Stimulated activated CD8-positive, alpha-beta memory T cell treated with anti-CD3 and anti-CD28 coated beads, Interleukin-12 subunit alpha, Interleukin-12 subunit beta, amount 100 ng/mL, for 1 hour (primary cell): ENCODE measurements around the gene DUSP22.
"Not testable (repeated sequence)": the region's sequence is repeated elsewhere in the genome, so short reads cannot be mapped to it uniquely, and the experiment has no call there.

Experiments
- DNase-seq: peaks from one replicate; pipeline ENCODE4 v3.0.0-alpha.2; 2020; ENCODE audit warnings: low read depth

DUSP22 gene

DNA sequence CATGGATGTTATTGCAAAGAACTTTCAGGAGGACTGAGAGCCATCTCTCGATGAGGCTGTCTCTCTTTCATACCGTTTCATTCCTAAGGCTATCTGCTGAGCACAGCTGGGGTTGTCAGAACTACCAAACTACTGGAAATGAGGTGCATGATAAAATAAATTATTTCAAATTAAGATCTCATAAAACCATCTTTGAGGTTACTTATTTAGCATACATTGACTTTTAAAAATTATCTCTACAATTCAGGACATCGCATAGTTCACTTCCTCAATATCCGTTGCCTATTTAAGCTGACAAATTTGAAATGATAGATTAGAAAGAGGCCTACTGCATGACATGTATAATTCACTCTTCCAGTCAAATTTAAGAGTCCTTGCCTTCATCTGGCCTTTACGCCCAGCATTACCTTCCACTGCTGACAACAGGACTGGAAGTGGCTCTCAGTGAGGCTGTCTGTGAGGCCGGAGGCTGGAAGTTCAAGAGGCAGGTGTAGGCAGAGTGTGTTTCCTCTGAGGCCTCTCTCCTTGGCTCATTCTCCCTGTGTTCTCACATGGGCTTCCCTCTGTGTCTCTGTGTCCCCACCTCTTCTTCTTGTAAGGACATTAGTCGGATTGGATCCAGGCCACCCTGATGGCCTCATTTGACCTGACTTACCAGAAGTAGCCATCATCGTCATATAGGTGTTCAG lies 12.8 kb upstream of the DUSP22 start:
- DNase-seq, result no peak

DNA sequence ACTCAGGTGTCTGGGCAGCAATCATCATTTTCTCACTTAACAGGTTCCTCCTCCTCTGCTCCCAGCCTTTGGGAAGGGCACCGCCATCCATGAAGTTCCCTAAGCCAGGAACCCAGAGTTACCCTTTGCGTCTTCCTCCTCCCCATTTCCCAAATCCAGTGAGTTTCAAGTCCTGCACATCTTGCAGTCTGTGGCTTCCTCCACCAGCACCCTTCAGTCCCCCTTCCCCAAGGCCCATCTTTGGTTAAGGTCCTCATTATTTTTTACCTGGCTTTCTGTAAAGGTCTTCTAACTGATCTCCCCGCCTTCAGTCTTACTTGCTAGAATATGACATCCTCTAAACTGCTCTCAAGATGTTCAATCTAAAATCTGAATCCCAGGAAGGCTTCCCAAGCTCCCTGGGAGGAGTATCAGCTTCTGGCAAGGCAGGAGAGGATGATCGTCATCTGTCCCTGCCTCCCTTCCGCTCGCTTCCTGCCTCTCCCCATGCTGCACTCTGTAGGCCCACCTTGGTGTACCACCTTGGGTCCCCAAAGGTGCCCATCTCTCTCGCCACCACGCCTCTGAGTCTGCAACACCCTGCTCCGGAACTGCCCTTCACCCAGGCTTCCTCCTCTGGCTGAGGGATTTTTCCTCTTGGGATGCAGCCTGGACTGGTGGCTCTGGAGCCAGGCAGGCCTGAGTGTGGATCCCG lies 11.4 kb upstream of the DUSP22 start:
- DNase-seq, result no peak

DNA sequence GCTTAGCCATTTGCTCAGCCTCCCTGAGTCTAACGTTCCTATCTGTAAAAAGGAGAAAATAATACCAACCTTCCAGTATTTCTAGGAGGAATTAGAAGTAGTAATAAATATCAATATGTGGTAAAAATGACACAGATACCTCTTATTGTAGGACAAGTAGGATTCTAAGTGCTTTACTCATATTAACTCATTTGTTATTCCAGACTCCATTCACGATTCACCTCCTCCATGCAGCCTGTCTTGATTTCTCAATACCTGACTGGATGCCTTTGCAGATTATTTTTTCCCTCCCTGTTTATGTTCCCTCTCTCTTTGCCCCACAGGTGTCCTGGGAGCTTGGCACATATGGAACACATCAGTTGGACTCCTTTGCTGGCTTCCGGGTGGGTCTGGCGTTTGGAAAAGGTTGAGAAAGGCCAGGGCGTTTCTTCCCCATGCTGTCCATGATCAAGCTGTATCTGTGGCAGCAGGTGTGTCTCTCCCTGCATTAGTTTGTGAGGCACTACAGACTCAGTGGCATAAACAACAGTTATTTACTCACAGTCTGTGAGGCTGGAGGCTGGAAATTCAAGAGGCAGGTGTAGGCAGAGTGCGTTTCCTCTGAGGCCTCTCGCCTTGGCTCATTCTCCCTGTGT lies 10.7 kb upstream of the DUSP22 start:
- no peak for DNase-seq

DNA sequence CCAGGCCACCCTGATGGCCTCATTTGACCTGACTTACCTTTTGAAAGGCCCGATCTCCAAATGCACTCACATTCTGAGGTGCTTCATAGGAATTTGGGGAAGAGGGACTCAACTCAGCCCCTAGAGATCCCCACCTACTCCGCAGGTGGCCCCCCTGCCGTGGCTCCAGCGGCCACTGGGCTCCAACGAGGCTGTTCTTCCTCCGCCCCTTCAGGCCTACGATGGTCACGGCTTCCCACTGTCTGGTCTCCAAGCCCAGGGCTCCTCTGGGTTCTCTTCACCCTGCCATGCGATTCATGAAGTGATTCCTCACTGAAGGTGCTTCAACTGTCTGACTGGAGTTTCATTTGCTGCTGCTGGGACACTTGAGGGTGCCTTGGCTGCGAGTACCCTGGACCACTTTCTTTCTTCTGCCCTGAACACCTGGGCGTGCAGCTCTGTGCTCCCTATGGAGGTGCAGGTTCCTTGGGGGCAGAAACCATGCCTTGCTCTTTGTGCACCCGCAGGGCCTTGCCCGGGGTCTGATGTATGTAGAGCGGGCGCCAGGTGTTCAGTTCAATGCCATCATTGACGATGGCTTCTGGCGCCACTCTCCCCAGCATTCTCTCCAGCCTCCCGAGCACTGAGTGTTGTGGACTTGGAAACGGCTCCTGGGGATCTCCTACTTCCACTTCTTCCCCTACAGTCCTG lies 10.0 kb upstream of the DUSP22 start:
- no peak for DNase-seq

DNA sequence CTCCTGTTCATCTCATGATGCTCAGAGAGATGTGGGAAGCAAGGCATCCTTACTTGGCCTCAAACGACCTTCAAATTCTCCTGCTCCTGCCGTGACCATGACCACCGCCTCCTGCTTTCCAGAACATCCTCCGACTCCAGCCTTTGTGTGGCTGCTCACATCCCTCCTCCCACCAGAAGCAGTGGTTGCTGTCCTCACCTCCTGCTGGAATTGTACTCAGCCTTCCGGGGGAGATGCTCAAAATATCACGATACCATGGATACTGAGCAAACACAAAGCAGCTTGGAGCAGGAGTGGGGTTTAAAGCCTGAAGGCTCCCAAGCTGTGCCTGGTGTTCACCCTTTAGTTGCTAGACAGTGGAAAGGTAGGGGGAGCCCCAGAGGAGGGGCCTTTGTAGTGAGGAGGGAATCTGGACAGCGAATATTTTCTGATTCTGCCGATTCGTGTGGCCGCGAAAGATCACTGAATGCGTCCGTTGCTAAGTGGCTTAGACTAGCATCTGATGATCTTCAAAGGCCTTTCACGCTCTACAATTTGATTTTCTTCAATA lies 9.3 kb upstream of the DUSP22 start:
- DNase-seq, result no peak

DNA sequence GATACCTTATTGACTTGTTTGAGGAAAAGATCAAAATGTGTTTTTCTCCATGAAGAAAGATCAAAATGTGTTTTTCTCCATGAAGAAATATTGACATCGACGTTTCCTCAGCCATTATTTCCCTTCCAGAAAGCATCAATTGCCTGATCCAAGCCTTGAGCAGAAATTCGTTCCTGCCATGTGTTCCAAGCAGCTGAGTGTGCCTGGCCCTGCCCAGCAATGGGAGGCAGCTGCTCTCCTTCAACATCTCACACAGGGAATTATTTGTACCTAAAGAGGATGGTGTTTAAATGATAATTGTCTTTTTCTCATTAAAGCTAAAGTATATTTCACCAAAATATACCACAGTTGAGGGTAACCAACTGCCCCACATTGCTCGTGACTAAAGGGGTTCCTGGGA lies 7.8 kb upstream of the DUSP22 start:
- no peak for DNase-seq

DNA sequence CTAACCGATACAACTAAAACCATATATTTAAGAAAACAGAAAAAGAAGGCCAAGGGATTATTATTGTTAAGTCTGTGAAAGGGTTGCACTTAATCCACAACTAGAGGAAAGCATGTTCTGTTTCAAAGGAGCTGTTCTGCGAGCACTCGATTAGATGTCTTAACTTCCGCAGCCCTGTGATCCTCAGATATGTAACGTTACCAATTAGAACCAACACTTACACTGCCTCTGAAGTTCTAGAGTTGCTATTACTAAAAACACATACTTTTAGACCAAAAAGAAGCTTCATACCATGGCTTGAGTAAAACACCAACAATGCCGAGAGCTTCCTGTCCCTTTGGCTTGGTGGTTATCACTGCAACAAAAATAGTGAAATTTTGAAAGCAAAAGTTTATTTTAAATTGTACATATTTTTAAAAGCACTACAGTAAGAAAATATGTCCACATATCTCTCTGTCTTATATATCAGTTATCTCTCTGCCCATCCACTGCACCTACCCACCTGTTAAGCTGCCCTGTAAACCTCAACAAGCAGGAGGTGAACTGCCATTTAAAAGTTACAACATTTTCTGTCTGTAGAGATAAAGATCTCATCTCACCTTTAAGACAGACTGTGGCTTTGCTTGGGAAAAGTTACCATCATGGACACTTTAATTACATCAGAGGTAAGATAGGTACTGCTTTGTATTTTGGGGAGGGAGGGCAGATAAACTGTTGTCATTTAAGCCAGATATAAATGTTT lies 7.1 kb upstream of the DUSP22 start:
- DNase-seq, result no peak

DNA sequence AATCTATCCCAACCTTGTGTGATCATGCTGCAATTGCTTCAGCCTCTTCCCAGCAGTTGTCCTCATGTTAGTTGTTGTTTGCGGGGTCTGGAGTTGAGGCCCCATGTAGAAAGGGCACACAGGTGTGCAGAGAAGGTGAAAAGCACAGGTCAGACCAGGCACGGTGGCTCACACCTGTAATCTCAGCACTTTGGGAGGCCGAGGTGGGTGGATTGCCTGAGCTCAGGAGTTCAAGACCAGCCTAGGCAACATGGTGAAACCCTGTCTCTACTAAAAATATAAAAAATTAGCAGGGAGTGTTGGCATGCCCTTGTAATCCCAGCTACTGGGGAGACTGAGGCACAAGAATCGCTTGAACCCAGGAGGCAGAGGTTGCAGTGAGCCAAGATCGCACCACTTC lies 6.4 kb upstream of the DUSP22 start:
- not testable (repeated sequence) for DNase-seq

DNA sequence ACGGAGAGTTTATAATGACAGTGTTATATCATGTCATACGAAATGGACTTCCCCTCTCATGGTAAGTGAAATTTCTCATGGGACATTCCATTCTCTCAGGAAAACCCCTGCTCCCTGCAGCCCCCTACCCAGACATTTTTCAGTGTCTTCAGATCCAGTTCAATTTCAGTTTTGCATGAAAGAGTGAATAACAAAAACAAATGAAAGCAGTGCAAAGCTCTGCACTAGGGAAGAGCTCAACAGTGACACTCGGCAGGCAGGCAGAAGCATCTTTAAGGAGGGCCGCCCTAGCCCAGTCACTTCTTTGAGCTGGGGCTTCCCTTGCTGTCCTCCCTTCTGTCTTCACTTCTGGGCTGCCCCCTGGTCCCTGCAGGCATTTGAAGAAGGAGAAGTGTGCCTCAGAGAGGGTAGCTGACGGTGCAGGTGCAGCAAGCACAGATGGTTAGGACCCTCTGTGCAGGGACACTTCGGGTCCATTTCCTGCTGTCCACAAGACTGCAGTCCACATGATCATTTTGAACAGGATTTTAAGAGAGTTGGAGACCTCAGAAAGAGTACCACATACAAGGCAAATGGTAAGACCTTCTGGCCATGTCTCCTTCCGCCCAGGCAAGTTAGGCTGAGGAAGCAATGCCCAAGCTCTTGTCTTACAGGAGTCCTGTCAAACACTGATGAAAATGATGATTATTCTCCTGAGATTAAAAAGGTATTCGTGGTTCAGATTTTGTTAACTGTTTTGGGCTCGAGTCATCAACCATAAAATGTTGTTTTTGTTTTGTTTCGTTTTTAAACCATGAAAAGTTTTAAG lies 5.4 kb upstream of the DUSP22 start:
- no peak for DNase-seq

DNA sequence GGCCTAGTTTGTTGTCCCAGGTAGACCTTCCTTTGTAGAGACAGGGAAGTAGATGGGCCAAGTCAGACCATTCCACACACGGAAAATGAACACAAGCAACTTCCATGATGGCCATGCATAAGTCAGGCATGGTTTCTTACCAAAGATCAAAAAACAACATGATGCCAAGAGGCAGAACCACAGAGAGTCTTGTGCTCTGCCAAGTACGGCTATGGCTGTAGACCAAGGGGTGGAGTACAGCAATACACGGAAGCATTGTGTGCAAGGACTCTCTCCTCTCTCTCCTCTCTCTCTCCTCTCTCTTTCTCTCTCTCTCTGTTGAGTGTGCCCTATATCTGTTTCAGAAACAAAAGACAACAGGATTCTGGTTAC lies 4.8 kb upstream of the DUSP22 start:
- no peak for DNase-seq

DNA sequence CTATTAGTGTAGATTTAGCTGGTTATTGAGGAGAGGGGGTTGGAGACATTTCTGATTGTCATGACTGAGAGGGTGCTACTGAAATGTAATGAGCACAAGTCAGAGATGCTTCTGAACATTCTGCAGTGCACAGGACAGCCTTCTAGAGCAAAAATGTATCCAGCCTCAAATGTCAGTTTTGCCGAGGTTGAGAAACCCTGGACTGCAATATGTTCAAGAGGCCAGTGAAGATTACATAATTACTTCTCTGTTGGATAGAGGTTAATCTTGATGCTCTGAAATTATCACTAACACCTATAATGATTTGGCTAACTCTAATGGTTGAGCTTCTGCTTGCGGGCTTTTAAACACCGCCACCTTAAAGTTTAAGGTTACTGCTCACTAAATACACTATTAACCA lies 3.4 kb upstream of the DUSP22 start:
- DNase-seq, result no peak

DNA sequence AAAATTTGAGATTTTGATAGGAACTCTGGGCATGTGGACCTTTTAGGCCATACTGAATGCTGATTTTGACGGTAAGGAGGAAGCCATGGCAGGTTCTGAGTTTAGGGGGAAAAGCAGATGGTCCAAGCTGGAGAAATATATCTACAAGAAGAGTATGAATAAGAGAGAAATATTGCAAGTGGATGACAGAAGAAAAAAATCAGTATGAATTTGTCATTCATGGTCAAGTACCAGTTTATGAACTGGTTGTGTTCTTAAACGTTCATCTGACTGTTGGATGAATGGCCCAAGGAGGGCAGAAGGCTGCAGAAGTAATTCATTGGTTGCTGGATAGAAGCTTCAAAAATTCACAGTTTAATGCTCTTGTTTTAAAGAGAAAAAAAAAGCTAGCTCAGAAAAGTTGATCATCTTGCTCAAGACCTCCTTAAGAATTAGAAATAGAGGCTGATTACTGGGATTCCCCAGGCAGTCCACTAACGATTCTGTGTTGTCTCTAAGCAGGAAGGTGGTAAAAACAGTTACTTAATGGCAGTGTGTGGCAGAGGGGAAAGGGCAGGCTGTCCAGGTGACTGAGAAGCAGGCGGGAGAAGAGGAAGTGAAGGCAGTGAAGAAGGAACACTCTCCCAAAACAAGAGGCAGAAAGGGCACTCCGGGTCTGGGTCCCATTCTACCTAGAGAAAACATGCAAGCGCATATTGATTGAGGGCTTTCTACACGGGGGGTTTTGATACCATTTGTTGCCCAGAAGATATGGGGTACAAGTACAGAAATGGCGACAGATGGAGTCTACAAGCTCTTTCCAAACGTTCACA lies 2.0 kb upstream of the DUSP22 start:
- DNase-seq, result no peak

DNA sequence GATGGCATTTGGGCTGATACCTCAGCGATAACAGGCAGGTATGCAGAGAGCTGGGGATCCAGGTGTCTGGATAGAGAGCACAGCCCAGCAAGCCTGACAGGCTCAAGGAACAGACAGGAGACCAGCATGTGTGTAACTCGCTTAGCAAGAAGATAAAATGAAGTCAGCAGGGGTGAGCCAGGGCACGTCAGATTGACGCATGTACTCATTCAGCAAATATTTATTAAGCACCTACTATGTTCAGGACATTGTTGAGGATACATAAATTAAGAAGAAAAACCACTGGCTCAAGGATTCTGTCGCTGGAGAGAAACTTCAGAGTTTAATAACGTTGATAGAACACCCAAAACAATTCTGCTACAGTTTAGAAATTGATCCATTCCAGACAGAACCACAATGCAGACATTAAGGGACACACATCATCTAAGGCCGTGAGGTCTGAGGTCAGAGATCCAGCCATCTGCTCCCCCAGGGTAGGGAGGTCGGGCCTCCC lies 1.0 kb upstream of the DUSP22 start:
- DNase-seq, result no peak

DNA sequence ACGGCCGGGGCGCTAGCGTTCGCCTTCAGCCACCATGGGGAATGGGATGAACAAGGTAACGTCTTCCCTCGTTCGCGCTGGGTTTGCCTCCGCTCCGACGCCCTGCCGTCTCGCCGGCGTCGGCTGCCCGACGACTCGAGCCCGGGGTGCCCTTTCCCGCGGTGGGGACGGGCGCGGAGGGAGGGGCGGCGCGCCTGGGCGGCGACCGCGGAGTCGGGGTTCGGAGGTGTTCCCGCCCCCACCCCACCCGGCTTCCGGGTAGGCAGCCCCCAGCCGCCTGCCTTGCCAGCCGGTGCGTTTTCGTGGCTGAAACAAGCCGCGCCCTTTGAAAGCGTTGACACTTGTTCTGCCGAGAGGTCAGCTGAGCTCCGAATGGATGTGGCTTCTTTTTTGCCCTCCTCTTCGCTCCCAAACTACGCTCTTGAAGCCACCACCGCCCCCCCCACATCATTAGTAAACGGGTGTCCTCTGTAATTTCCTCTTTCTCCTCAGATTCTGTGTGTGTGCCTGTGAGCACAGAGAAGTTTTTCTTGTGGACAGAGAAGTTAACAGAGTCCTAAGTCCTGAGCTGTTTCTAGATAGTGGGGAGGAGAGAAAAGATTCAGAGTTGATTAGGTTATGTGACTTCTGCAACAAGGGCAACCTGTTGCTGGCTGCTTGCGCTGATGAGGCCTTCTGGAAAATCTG lies 362 bp downstream of the DUSP22 start:
- DNase-seq, result peak; percentile 61

DNA sequence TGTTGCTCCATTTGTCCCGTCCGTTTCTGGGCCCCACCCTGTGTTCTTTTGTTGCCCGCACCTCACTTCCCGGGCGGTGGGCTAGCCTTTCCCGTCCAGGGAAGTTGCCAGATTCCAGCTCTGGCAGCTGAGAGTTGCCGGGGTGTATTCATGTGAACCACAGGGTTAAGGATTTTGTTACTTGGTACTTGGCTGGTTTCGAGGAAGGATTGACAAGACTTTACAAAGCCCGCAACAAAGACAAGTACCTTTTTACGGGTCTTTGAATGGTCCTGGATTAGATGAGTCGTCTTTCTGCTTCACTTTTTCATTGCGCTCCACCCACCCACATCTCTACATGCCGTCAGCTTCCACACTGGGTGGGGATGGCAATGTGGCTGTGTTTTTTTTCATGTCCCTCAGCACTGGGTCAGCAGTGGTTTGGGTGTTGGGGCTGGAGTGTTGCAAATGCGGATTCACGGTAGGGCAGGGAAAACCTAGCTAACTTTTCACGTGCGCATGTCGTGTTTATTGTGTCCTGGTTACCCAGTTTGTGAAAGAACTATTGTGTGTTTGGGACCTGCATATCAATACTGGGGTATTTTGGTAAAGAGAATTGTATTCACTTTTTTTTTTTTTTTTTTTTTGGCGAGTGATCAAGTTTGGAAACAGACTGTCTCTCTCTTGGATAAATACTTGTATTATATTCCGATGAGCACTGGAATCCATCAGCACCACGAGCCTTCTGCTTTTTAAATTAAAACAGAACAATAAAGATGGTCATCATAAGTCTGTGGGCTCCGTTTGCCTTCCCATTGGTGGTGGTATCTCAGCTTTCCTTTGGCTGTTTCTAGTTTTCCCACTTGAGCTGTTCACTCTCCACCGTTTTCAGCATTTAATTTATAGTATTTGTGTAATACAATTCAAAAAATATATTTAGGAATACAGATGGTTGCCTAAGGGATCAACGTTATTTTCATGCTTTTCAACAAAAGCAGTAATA lies 1.2 kb downstream of the DUSP22 start:
- DNase-seq, result peak; percentile 18

DNA sequence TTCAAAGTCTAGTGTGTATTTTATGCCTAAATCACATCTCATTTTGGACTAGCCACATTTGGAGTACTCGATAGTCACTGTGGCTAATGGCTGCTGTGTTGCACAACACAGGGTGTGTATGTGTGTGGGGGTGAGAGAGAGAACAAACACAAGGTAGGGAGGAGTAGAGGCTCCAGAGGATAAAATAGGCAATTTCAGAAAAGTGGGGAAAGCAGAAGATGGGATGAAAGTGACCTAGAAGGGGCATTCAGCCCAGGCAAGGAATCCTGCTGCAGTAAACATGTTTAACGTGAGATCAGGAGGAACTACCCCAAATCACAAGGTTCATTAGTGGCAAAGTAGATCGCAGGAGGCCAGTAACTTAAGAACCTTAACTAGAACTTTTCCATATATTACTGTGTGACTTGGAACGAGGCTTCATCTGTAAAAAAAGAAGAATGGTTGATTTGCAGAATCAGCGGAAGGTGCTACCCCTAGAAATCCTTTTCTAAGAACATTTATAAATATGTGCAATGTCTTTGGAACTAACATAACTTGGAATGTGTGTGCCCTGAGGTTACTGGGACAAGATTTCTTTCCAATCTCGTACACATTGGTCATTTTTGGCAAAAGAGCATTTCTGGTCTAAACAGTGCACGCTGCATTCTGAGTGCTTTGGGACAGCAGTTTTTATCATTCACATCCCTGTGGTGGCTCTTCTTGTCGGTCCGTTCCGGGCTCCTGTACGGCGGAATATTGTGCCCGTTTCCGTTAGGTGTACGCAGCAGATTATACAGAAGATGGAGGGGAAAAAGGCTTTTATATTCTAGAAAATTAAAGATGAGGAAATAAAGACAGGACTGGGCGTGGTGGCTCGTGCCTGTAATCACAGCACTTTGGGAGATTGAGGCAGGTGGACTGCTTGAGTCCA lies 2.6 kb downstream of the DUSP22 start:
- no peak for DNase-seq
